Activated naive CD4-positive, alpha-beta T cell treated with Interleukin-2 at 50 U/mL for 16 hours (primary cell): ENCODE results near the gene ATG13.

Experiments used
- DNase-seq: peaks from one replicate; pipeline ENCODE4 v3.0.0-alpha.2; 2020

ATG13 gene

GRCh38 chr11:46677169-46677568, 59.8 kb downstream of the ATG13 start:
- no peak for DNase-seq

GRCh38 chr11:46677991-46678740, 60.8 kb downstream of the ATG13 start:
- DNase-seq: no peak

- DNase-seq: no peak
Measured at GRCh38 chr11:46678741-46679130, 61.4 kb downstream of the ATG13 start.

- no peak for DNase-seq
Measured at GRCh38 chr11:46679241-46680163, 62.1 kb downstream of the ATG13 start.

GRCh38 chr11:46680164-46680760, 62.9 kb downstream of the ATG13 start:
- DNase-seq: no peak

- no peak for DNase-seq
Measured at GRCh38 chr11:46680815-46681214, 63.5 kb downstream of the ATG13 start.

GRCh38 chr11:46681814-46682213, 64.5 kb downstream of the ATG13 start:
- no peak for DNase-seq

- no peak for DNase-seq
Measured at GRCh38 chr11:46682773-46683752, 65.7 kb downstream of the ATG13 start.

GRCh38 chr11:46684367-46684766, 67.0 kb downstream of the ATG13 start:
- DNase-seq: no peak

GRCh38 chr11:46686886-46687795, 69.8 kb downstream of the ATG13 start:
- no peak for DNase-seq

- DNase-seq: no peak
Measured at GRCh38 chr11:46690702-46691101, 73.3 kb downstream of the ATG13 start.

- DNase-seq: no peak
Measured at GRCh38 chr11:46692450-46692849, 75.1 kb downstream of the ATG13 start.

GRCh38 chr11:46693597-46694012, 76.3 kb downstream of the ATG13 start:
- no peak for DNase-seq

GRCh38 chr11:46694072-46694471, 76.7 kb downstream of the ATG13 start:
- no peak for DNase-seq

- no peak for DNase-seq
Measured at GRCh38 chr11:46694607-46695006, 77.3 kb downstream of the ATG13 start.

GRCh38 chr11:46695345-46696211, 78.2 kb downstream of the ATG13 start:
- no peak for DNase-seq

- no peak for DNase-seq
Measured at GRCh38 chr11:46696212-46696558, 78.8 kb downstream of the ATG13 start.

GRCh38 chr11:46697303-46697702, 80.0 kb downstream of the ATG13 start:
- no peak for DNase-seq

GRCh38 chr11:46697723-46698122, 80.4 kb downstream of the ATG13 start:
- no peak for DNase-seq

- DNase-seq: no peak
Measured at GRCh38 chr11:46698597-46698996, 81.2 kb downstream of the ATG13 start.
